ENCODE results near the gene CCND3.
A peak's percentile ranks its signal among the peaks of the same experiment; 100 is the strongest.

CCND3 gene

DNA sequence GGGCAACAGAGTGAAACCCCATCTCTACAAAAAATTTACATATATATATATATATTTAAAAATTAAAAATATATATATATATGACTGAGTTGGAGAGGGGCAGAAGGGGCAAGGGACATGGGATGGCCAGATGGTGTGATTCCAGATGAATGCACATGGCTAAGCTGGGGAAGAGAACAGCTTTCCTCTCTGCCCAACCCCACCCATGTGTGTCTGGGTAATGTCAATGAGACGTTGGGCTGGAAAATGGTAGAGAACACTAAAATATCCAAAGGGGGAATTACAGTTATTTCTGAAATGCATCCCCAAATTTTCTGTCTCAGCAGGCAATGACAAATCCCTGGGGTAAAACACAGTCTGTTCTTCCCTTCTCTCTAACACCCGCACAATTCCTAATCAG is 31.2 kb upstream of the CCND3 start:
- DNase-seq (ENCODE audit: low read depth): no peak
- no peak overlapping the region for H3K4me3 ChIP-seq (ENCODE audit: low read depth, low read length)
- TF ChIP-seq, protein P1, sequence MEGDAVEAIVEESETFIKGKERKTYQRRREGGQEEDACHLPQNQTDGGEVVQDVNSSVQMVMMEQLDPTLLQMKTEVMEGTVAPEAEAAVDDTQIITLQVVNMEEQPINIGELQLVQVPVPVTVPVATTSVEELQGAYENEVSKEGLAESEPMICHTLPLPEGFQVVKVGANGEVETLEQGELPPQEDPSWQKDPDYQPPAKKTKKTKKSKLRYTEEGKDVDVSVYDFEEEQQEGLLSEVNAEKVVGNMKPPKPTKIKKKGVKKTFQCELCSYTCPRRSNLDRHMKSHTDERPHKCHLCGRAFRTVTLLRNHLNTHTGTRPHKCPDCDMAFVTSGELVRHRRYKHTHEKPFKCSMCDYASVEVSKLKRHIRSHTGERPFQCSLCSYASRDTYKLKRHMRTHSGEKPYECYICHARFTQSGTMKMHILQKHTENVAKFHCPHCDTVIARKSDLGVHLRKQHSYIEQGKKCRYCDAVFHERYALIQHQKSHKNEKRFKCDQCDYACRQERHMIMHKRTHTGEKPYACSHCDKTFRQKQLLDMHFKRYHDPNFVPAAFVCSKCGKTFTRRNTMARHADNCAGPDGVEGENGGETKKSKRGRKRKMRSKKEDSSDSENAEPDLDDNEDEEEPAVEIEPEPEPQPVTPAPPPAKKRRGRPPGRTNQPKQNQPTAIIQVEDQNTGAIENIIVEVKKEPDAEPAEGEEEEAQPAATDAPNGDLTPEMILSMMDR (conservative IDR thresholded peaks at IDR 0.05; ENCODE audit: low read depth, low read length): no peak

DNA sequence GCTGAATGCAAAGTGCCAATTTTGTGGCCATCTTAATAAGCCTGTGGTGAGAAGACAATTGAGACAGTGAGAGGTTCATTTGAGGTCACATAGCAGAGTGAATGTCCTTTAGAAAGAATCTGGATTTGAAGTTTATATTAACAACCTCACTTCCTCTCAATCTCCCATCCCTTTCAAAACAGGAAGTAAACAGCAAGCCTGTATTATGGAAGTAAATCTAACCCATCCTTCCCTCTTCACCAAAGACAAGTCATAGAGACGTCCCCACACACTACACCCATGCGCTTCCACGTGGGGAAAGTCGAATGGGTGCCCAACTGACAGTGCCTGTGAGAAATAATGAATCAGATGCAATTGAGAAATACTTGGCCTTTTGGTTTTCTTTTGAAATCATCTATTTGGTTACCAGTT is 28.8 kb upstream of the CCND3 start:
- DNase-seq (ENCODE audit: low read depth): peak; percentile 60
- TF ChIP-seq, protein P1 (conservative IDR thresholded peaks at IDR 0.05; ENCODE audit: low read depth, low read length): no peak
- no peak overlapping the region for H3K4me3 ChIP-seq (ENCODE audit: low read depth, low read length)

DNA sequence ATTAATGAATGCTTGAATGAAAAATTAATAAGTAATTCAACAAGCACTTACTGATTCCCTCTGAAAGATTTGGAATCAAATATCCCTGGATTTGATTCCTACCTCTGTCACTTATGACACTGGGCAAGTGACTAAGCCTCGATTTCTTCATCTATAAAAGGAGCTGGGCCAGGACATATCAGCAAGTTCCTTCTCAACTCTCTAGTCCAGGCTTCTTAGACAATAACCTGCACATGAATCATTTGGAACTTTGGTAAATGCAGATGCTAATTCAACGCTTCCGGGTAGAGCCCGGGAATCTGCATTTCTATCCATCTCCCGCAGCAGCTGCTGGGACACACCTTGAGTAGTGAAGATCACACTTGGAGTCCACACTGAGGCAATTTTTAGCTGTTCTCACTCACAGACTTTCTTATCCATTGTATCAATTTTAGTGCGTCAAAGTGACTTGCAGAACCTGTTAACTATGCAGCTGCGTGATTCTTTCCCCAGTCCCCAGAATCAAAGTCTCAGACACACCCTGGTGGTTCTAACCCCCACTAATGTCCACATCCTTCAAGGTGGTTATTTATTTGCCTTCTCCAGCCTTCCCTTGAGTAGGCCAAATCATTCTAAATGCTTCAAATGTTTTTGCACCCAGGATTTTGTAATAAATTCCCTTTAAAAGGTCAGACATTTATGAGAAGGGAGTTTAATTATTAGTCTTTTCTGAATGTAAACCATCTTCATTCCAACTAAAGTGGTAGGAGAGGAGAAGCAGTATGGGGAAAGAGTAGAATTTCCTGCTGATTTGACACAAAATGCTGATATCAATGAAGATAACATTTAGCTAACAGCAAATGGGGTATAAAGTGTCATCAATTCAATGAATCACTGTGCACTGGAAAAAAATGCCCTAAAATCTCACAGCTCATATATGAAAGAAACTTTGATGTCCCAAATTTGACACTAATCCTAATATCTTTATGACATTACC is 26.0 kb upstream of the CCND3 start:
- TF ChIP-seq, protein P1 (conservative IDR thresholded peaks at IDR 0.05; ENCODE audit: low read depth, low read length): no peak
- no peak overlapping the region for H3K4me3 ChIP-seq (ENCODE audit: low read depth, low read length)
- DNase-seq (ENCODE audit: low read depth): peak; percentile 34

DNA sequence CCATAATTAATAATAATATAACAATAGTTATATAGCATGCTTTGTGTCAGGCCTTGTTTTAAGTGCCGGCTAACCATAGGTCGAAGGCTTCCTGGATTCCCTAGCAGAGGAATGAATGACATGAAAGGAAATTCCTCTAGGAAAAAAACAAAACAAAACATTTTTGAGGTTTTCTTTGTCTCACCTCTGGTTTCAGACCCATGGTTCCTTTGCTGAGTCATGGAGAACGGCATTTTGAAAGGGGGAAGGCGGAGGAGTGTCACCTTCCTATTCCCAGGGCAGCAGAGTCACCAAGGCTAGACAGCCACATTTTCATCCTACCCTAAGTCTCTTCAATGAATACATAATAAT is 25.3 kb upstream of the CCND3 start:
- TF ChIP-seq, protein P1 (conservative IDR thresholded peaks at IDR 0.05; ENCODE audit: low read depth, low read length): no peak
- peak; percentile 48 for DNase-seq (ENCODE audit: low read depth)
- no peak overlapping the region for H3K4me3 ChIP-seq (ENCODE audit: low read depth, low read length)

DNA sequence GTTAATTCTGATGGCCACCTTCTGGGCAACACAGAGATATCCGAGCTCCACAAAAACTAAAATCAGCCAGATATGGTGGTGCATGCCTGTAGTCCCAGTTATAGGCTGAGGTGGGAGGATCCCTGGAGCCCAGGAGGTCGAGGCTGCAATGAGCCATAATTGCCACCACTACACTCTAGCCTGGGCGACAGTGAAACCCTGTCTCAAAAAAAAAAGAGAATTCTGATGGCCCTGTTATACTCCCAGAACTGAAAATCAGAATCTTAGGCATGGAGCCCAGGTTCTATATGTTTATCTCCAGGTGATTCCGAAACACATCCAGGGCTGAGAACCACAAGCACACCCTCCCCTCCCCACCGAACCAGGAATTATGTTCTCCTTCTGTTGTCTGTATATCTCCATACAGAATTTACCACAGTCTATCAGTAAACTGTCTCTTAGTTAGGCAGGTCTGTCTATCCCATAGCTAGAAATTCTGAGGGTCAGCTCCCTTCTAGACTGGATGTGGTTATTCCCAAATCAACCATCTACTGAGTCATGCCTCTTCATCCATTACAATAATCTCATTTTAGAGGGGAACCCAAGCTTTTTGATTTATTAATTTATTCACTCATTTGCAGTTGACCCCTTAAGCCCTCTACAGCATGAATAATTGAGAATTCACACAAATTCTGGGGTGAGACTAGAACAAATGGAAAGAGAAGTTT is 24.8 kb upstream of the CCND3 start:
- no peak for DNase-seq (ENCODE audit: low read depth)
- H3K4me3 ChIP-seq (ENCODE audit: low read depth, low read length): no peak overlapping the region
- TF ChIP-seq, protein P1 (conservative IDR thresholded peaks at IDR 0.05; ENCODE audit: low read depth, low read length): no peak

DNA sequence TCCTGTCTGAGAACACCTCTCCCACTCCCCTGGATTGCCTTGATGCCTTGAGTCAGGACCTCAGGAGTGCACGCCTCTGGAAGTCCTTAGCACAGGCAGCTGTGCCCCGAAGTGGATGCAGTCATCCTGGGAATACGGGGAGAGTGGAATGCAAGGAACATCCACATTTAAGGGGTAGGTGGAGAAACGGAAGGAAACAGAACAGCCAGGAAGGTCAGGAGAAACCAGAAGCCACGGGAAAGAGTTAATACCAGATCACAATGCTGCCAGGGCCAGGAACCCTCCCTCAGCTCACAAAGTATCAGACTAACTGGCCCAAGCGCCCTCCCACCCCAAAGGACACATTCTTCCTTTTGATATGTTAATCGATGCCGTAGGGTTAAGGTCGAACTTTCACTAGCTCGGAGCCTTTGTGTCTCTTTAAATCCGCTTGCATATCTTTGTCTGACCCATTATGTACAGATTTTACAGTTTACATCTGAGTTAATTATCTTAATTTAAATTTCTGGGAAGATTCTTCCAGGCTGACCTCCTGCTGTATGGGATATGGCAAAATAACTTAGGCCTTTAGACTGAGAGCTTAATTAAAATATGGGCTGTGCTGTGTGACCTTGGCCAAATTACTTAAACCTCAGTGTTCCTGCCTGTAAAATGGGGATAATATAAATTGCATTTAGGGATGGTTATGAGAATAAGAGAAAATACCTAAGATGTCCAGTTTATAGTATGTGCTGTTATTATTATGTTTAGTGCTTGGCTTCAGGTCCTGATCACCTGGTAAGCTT is 24.0 kb upstream of the CCND3 start:
- TF ChIP-seq, protein P1 (conservative IDR thresholded peaks at IDR 0.05; ENCODE audit: low read depth, low read length): no peak
- no peak overlapping the region for H3K4me3 ChIP-seq (ENCODE audit: low read depth, low read length)
- DNase-seq (ENCODE audit: low read depth): no peak
